K562 (cell line): ENCODE results near the gene TENM4. TPM values are rescaled to one million over a fixed set of nuclear protein-coding genes. Genes with fewer than 3 reads are reported as not detected.

Experiments
- ATAC-seq: fragments of 200-7000 bp; cut with Tn5 transposase; 3 replicates; pipeline ENCODE4 v1.9.1; 2020; ENCODE audit warnings: moderate library complexity
- BruUV-seq: library from RNA; stranded (reverse); fragments of 400-500 nt; replicated peaks from 2 replicates; lab custom pipeline; 2021; lab: Mats Ljungman, UMichigan
- CTCF ChIA-PET: fragments of 300-600 bp; formaldehyde crosslinking; extraction: SDS; loops from one replicate; lab custom pipeline; 2021; ENCODE audit warnings: low intra/inter-chr PET ratio; lab: Yijun Ruan, JAX
- POLR2A ChIA-PET: fragments of 300-600, 350-650 bp; sonication (Branson Sonifier 250); formaldehyde crosslinking; extraction: SDS; loops from one replicate; lab custom pipeline; 2021; ENCODE audit warnings: antibody characterized with exemption, inconsistent platforms; lab: Yijun Ruan, JAX
- DNase-seq, 4 experiments: peaks; one replicate each; pipeline versions ENCODE4 v3.0.0 to v3.0.0-alpha.2; 2011 to 2018; ENCODE audit warnings: low spot score in 3 of 4, mixed read lengths in 3 of 4; ENCODE audit errors: extremely low read depth in 1 of 4
- FAIRE-seq: peaks from 2 replicates; lab custom pipeline; 2011; peaks lifted over from hg19 to GRCh38; lab: Jason Lieb, UNC
- H2AFZ ChIP-seq: 2 replicates; pipeline ENCODE4 v1.6.0; 2011; ENCODE audit warnings: low read depth, low read length, control low read depth, inconsistent platforms
- H3K27ac ChIP-seq: fragments of 200-600 bp; 3 replicates; pipeline ENCODE4 v1.8.0; 2011; ENCODE audit warnings: low read depth, mild to moderate bottlenecking, control low read depth, inconsistent platforms, low read length, moderate library complexity, mixed read lengths; ENCODE audit errors: extremely low read depth
- H3K27me3 ChIP-seq, 2 experiments: fragments of 300-600 bp in 1 of 2; 2 replicates in 1 of 2; 3 replicates in 1 of 2; pipeline versions ENCODE4 v1.6.0 to v1.8.0; 2011; ENCODE audit warnings: inconsistent platforms in 2 of 2, low read length in 2 of 2, mild to moderate bottlenecking in 1 of 2, mixed read lengths in 1 of 2, moderate library complexity in 1 of 2; ENCODE audit not compliant: control insufficient read depth in 2 of 2, insufficient read depth in 2 of 2
- H3K36me3 ChIP-seq: fragments of 300-600 bp; 3 replicates; pipeline ENCODE4 v1.8.0; 2011; ENCODE audit warnings: mild to moderate bottlenecking, low read length, inconsistent platforms; ENCODE audit not compliant: control insufficient read depth, insufficient read depth
- H3K4me1 ChIP-seq, 2 experiments: fragments of 200-600 bp in 1 of 2; replicated peaks in 1 of 2; 2 replicates in 1 of 2; 3 replicates in 1 of 2; pipeline versions ENCODE4 v1.5.1 to v1.8.0; 2011; ENCODE audit warnings: inconsistent platforms in 2 of 2, low read length in 2 of 2, mild to moderate bottlenecking in 1 of 2, mixed read lengths in 1 of 2, moderate library complexity in 1 of 2; ENCODE audit not compliant: control insufficient read depth in 2 of 2, insufficient read depth in 2 of 2
- H3K4me2 ChIP-seq: 2 replicates; pipeline ENCODE4 v1.6.1; 2011; ENCODE audit warnings: low read length, control low read depth, inconsistent platforms, mixed read lengths; ENCODE audit not compliant: insufficient read depth
- H3K4me3 ChIP-seq: fragments of 200-600 bp; sonication (generic), shearing (Covaris generic); 2 replicates; pipeline ENCODE4 v1.5.1; 2016; ENCODE audit warnings: control low read depth, inconsistent platforms
- H3K79me2 ChIP-seq: fragments of 200-600 bp; 3 replicates; pipeline ENCODE4 v1.8.0; 2011; ENCODE audit warnings: low read length, inconsistent platforms; ENCODE audit not compliant: control insufficient read depth, insufficient read depth
- H3K9ac ChIP-seq, 2 experiments: 2 replicates each; pipeline versions ENCODE4 v1.6.0 to v1.6.1; 2011; ENCODE audit warnings: low read depth in 2 of 2, low read length in 2 of 2, control low read depth in 1 of 2, inconsistent platforms in 1 of 2, mild to moderate bottlenecking in 1 of 2, mixed read lengths in 1 of 2; ENCODE audit not compliant: insufficient read depth in 1 of 2
- H3K9me1 ChIP-seq: one replicate; pipeline ENCODE4 v1.6.0; 2011; ENCODE audit warnings: inconsistent platforms, mild to moderate bottlenecking, low read length, moderate library complexity; ENCODE audit not compliant: control insufficient read depth, insufficient read depth
- H3K9me3 ChIP-seq: replicated peaks from 2 replicates; pipeline ENCODE4 v1.5.1; 2011; ENCODE audit warnings: low read depth, low read length, inconsistent platforms; ENCODE audit not compliant: control insufficient read depth, insufficient read depth
- H4K20me1 ChIP-seq: replicated peaks from 2 replicates; pipeline ENCODE4 v1.6.1; 2011; ENCODE audit warnings: low read length, inconsistent platforms, mixed read lengths; ENCODE audit not compliant: control insufficient read depth, insufficient read depth
- CREBBP ChIP-seq: IDR thresholded peaks from one replicate; pipeline ENCODE4 v1.6.1; 2012; ENCODE audit warnings: low read depth, mild to moderate bottlenecking, control low read depth, inconsistent platforms, low read length
- FOXA1 ChIP-seq: fragments of 450-650 bp; IDR thresholded peaks from 2 replicates; pipeline ENCODE4 v1.6.1; 2016; ENCODE audit warnings: mild to moderate bottlenecking, borderline replicate concordance
- FOXJ3 ChIP-seq: sonication (generic); formaldehyde crosslinking; IDR thresholded peaks from 2 replicates; pipeline ENCODE4 v1.4.0; 2020; ENCODE audit warnings: mild to moderate bottlenecking, missing genetic modification reagents
- HMGN3 ChIP-seq: IDR thresholded peaks from 2 replicates; pipeline ENCODE4 v1.6.1; 2011; ENCODE audit warnings: borderline replicate concordance, low read depth, mild to moderate bottlenecking, mixed read lengths, low read length; ENCODE audit not compliant: insufficient read length; ENCODE audit errors: extremely low read depth
- KLF13 ChIP-seq: fragments of 450-650 bp; IDR thresholded peaks from 2 replicates; pipeline ENCODE4 v1.6.1; 2016; ENCODE audit warnings: missing genetic modification characterization, low read depth, mild to moderate bottlenecking, missing compliant biosample characterization, moderate library complexity, borderline replicate concordance
- MBD2 ChIP-seq: sonication (generic); IDR thresholded peaks from 2 replicates; pipeline ENCODE4 v1.6.1; 2016; ENCODE audit warnings: low read depth, borderline replicate concordance
- MEF2D ChIP-seq: conservative IDR thresholded peaks from 2 replicates; pipeline ENCODE4 v1.6.1; 2016; ENCODE audit warnings: low read depth, missing genetic modification characterization, missing compliant biosample characterization
- TCF7L2 ChIP-seq: fragments of 150-350 bp; IDR thresholded peaks from 2 replicates; pipeline ENCODE4 v1.6.1; 2016; ENCODE audit warnings: low read depth, mild to moderate bottlenecking, low read length, moderate library complexity
- ZEB2 ChIP-seq: fragments of 450-650 bp; IDR thresholded peaks from 2 replicates; pipeline ENCODE4 v1.6.1; 2016
- ZFX ChIP-seq: sonication (generic); formaldehyde crosslinking; IDR thresholded peaks from 2 replicates; pipeline ENCODE4 v1.8.0; 2022; ENCODE audit warnings: mild to moderate bottlenecking, missing genetic modification reagents, moderate library complexity
- whole genome bisulfite sequencing: fragments of 100-300 bp; shearing (Covaris generic); methylation state at CpG from one replicate; pipeline ENCODE4 v1.1.6; 2016; ENCODE audit warnings: low coverage, mixed read lengths; ENCODE audit not compliant: insufficient coverage; ENCODE audit errors: missing lambda C conversion rate; 5-methylcytosine and 5-hydroxymethylcytosine counted together
- in situ Hi-C: fragments of 300-500 bp; cut with MboI; formaldehyde crosslinking; loops from 4 replicates; pipeline ENCODE4 v1.15.0; 2018; ENCODE audit warnings: inconsistent platforms, mixed read lengths
- intact Hi-C: fragments of 100-400 bp; cut with micrococcal nuclease; formaldehyde crosslinking; loops from 2 replicates; pipeline ENCODE4 v1.14.2; 2022
- polyA plus RNA-seq, 8 experiments: library from polyadenylated mRNA; depleted of rRNA in 4 of 8; stranded (reverse) in 5 of 8; unstranded in 3 of 8; fragments of >200 nt; fragmentation: Nextera tagmentation in 2 of 8; fragmentation: Illumina TruSeq in 1 of 8; extraction: Ambion mirVana in 2 of 8; extraction: Trizol in 1 of 8; gene quantifications; 2 replicates each; pipeline versions ENCODE4 v1.2.1 to v1.2.3, GENCODE V29; 2011 to 2014; ENCODE audit warnings: inconsistent platforms in 1 of 8, missing spikeins in 1 of 8
- total RNA-seq, 7 experiments: library from RNA; depleted of rRNA in 6 of 7; stranded (reverse); fragments of >200 nt in 6 of 7; fragmentation: Illumina TruSeq in 2 of 7; extraction: Trizol in 2 of 7; gene quantifications; 2 replicates each; pipeline versions ENCODE4 v1.2.1 to v1.2.3, GENCODE V29; 2011 to 2021; ENCODE audit warnings: low replicate concordance in 1 of 7
- TF ChIP-seq, protein P1 (sequence below): sonication (generic); formaldehyde crosslinking; IDR thresholded peaks from 2 replicates; pipeline ENCODE4 v1.8.0; 2022; ENCODE audit warnings: mild to moderate bottlenecking, missing genetic modification reagents
- TF ChIP-seq, protein P2 (sequence below): IDR thresholded peaks from 2 replicates; pipeline ENCODE4 v1.6.1; 2016; ENCODE audit warnings: missing genetic modification characterization, missing compliant biosample characterization
- TF ChIP-seq, protein P3 (sequence below): fragments of 250-450 bp; sonication (Bioruptor Pico); IDR thresholded peaks from 2 replicates; pipeline ENCODE4 v1.5.1; 2021; ENCODE audit warnings: mild to moderate bottlenecking

Gene TENM4
- total and polyA plus RNA-seq, 9 of the 15 experiments (the other 6 are each of a cell fraction or from before 2014, with no cell fraction given): 0.16 TPM; not detected in 8

DNA sequence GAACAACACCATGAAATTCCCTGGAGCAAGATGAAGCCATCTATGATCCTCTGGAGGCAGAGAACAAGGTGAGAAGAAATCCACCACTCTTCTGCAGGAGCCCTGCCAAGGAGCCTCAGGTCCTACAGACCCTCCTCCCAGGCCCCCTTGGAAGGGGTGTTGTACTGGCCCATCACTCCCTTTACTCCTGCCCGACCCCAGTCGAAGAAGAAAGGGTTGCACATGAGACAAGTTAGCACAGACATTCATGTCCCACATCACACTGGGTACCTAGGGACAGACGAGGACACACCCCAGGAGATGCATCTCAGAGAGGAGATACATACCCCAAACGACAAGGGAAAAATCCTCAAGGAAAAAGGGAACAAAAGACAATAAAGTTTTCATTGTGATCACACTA, 783.4 kb downstream of the TENM4 start (continued):
- TF ChIP-seq MBD2 (no peak), FOXA1 (no peak), ZEB2 (no peak)

DNA sequence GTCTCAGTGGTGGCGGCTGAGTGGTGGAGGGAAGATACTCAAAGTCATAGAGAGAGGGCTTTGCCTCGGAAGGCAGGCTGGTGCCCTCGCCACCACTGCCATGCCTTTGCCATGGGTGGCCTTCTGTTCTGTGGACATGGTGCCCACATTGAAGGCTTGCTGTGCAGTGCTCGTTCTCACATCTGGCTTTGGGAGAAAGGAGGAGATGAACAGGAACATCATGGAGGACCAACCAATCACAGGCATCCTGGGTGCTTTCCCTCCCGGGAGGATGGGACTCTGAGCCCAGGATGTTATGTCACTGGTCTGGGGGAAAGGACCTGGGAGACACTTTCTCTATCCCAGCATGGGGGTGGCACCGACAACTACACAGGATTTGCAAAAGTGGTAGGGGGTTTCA, 783.8 kb downstream of the TENM4 start:
- POLR2A ChIA-PET: interaction anchor here (2.3 kb wide), 1 partner anchor 9 kb away, joined by 9 read pairs; no protein-coding TSS in a partner anchor
- TF ChIP-seq TCF7L2: no peak
- TF ChIP-seq, protein P1, sequence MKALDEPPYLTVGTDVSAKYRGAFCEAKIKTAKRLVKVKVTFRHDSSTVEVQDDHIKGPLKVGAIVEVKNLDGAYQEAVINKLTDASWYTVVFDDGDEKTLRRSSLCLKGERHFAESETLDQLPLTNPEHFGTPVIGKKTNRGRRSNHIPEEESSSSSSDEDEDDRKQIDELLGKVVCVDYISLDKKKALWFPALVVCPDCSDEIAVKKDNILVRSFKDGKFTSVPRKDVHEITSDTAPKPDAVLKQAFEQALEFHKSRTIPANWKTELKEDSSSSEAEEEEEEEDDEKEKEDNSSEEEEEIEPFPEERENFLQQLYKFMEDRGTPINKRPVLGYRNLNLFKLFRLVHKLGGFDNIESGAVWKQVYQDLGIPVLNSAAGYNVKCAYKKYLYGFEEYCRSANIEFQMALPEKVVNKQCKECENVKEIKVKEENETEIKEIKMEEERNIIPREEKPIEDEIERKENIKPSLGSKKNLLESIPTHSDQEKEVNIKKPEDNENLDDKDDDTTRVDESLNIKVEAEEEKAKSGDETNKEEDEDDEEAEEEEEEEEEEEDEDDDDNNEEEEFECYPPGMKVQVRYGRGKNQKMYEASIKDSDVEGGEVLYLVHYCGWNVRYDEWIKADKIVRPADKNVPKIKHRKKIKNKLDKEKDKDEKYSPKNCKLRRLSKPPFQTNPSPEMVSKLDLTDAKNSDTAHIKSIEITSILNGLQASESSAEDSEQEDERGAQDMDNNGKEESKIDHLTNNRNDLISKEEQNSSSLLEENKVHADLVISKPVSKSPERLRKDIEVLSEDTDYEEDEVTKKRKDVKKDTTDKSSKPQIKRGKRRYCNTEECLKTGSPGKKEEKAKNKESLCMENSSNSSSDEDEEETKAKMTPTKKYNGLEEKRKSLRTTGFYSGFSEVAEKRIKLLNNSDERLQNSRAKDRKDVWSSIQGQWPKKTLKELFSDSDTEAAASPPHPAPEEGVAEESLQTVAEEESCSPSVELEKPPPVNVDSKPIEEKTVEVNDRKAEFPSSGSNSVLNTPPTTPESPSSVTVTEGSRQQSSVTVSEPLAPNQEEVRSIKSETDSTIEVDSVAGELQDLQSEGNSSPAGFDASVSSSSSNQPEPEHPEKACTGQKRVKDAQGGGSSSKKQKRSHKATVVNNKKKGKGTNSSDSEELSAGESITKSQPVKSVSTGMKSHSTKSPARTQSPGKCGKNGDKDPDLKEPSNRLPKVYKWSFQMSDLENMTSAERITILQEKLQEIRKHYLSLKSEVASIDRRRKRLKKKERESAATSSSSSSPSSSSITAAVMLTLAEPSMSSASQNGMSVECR (CRISPR knock-in tag): no peak
- no peak for TF ChIP-seq KLF13
- TF ChIP-seq HMGN3: no peak
- TF ChIP-seq ZFX: no peak
- no peak for TF ChIP-seq MEF2D (tag)
- TF ChIP-seq, protein P2, sequence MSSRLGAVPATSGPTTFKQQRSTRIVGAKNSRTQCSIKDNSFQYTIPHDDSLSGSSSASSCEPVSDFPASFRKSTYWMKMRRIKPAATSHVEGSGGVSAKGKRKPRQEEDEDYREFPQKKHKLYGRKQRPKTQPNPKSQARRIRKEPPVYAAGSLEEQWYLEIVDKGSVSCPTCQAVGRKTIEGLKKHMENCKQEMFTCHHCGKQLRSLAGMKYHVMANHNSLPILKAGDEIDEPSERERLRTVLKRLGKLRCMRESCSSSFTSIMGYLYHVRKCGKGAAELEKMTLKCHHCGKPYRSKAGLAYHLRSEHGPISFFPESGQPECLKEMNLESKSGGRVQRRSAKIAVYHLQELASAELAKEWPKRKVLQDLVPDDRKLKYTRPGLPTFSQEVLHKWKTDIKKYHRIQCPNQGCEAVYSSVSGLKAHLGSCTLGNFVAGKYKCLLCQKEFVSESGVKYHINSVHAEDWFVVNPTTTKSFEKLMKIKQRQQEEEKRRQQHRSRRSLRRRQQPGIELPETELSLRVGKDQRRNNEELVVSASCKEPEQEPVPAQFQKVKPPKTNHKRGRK: no peak
- TF ChIP-seq, protein P3, sequence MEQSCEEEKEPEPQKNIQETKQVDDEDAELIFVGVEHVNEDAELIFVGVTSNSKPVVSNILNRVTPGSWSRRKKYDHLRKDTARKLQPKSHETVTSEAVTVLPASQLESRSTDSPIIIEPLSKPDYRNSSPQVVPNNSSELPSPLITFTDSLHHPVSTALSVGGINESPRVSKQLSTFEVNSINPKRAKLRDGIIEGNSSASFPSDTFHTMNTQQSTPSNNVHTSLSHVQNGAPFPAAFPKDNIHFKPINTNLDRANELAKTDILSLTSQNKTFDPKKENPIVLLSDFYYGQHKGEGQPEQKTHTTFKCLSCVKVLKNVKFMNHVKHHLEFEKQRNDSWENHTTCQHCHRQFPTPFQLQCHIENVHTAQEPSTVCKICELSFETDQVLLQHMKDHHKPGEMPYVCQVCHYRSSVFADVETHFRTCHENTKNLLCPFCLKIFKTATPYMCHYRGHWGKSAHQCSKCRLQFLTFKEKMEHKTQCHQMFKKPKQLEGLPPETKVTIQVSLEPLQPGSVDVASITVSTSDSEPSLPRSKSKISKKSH: no peak
- no peak for TF ChIP-seq CREBBP
- TF ChIP-seq FOXJ3: no peak

More for the DNA sequence above, 783.8 kb downstream of the TENM4 start:
- in situ Hi-C loops: loop anchor here (10.0 kb wide), 1 partner anchor 1498 kb away; no protein-coding TSS in a partner anchor
- Histone ChIP-seq H3K27me3 (peaks cover 5 to 55% of the 10 kb centered on the region in 2 experiments; a peak in 3 of 5 replicates), H3K27ac (no peak overlapping the region), H3K4me1 (no peaks in the 10 kb centered on the region), H3K9me3 (no peaks in the 10 kb centered on the region), H3K9me1 (no peaks in the 10 kb centered on the region), H3K4me3 (no peak overlapping the region), H3K79me2 (no peaks in the 10 kb centered on the region), H3K4me2 (no peak overlapping the region), H3K36me3 (no peaks in the 10 kb centered on the region), H3K9ac (no peak overlapping the region), H2AFZ (no peak overlapping the region), H4K20me1 (no peaks in the 10 kb centered on the region)
- intact Hi-C loops: no loop called here
- 4% methylated on average over 6 of the region's 6 CpGs for WGBS
- DNase-seq (no peak), ATAC-seq (no peak), FAIRE-seq (no peak)
- CTCF ChIA-PET: no interaction called here
- no TSS peak for BruUV-seq
